CD4-positive, alpha-beta T cell (primary cell): Measurements from ENCODE around the gene TTC28. TPM values are rescaled to one million over a fixed set of nuclear protein-coding genes. Genes with fewer than 3 reads are reported as not detected.
"Not testable (repeated sequence)": the region's sequence is repeated elsewhere in the genome, so short reads cannot be mapped to it uniquely, and the experiment has no call there.

Experiments used
- ATAC-seq: fragments of 200-7000 bp; cut with Tn5 transposase; one replicate; pipeline ENCODE4 v1.10.0; 2022; ENCODE audit warnings: mild to moderate bottlenecking; ENCODE audit not compliant: poor library complexity
- CTCF ChIA-PET: fragments of 350-600 bp; sonication (Branson Sonifier 250); formaldehyde crosslinking; loops from one replicate; lab custom pipeline; 2021; ENCODE audit warnings: antibody characterized with exemption, inconsistent platforms; lab: Charles Lee
- POLR2A ChIA-PET: fragments of 350-600 bp; sonication (Branson Sonifier 250); formaldehyde crosslinking; loops from one replicate; lab custom pipeline; 2021; ENCODE audit warnings: antibody characterized with exemption, inconsistent platforms; lab: Charles Lee
- DNase-seq, 14 experiments: peaks; one replicate each; pipeline ENCODE4 v3.0.0-alpha.2; 2013 to 2020; ENCODE audit warnings: mixed read lengths in 2 of 14
- H3K27ac ChIP-seq, 2 donors: one replicate each; pipeline versions ENCODE4 v1.5.1 to v1.7.0; 2013; ENCODE audit warnings: low read length in 2 of 2, low read depth in 1 of 2, mild to moderate bottlenecking in 1 of 2
- H3K27me3 ChIP-seq, 2 experiments: 1 replicate in 1 of 2; 2 replicates in 1 of 2; pipeline versions ENCODE4 v1.6.1 to v1.7.0; 2013; ENCODE audit warnings: low read length in 2 of 2, control low read depth in 1 of 2, mild to moderate bottlenecking in 1 of 2, moderate library complexity in 1 of 2; ENCODE audit not compliant: insufficient read depth in 2 of 2, control insufficient read depth in 1 of 2
- H3K36me3 ChIP-seq: one replicate; pipeline ENCODE4 v1.6.1; 2013; ENCODE audit warnings: low read length, control low read depth; ENCODE audit not compliant: insufficient read depth
- H3K4me1 ChIP-seq: one replicate; pipeline ENCODE4 v1.6.1; 2013; ENCODE audit warnings: low read length, control low read depth; ENCODE audit not compliant: insufficient read depth
- H3K4me3 ChIP-seq: one replicate; pipeline ENCODE4 v1.5.1; 2013; ENCODE audit warnings: mild to moderate bottlenecking, low read length, moderate library complexity
- H3K9me3 ChIP-seq, 2 experiments: 1 replicate in 1 of 2; 2 replicates in 1 of 2; pipeline versions ENCODE4 v1.6.1 to v1.7.0; 2013; ENCODE audit warnings: low read length in 2 of 2, mild to moderate bottlenecking in 2 of 2, control low read depth in 1 of 2, moderate library complexity in 1 of 2; ENCODE audit not compliant: control insufficient read depth in 1 of 2, insufficient read depth in 1 of 2
- H3K27ac Mint-ChIP-seq: one replicate; pipeline ENCODE4 v1.8.0; 2020; ENCODE audit warnings: mixed read lengths
- H3K27me3 Mint-ChIP-seq: one replicate; pipeline ENCODE4 v1.8.0; 2021; ENCODE audit warnings: mixed read lengths
- H3K36me3 Mint-ChIP-seq: one replicate; pipeline ENCODE4 v1.8.0; 2021; ENCODE audit warnings: low read depth, mixed read lengths
- H3K4me1 Mint-ChIP-seq: one replicate; pipeline ENCODE4 v1.8.0; 2021; ENCODE audit warnings: low read depth, mixed read lengths
- H3K4me3 Mint-ChIP-seq: one replicate; pipeline ENCODE4 v1.8.0; 2020; ENCODE audit warnings: mild to moderate bottlenecking, mixed read lengths
- H3K9me3 Mint-ChIP-seq: one replicate; pipeline ENCODE4 v1.8.0; 2020; ENCODE audit warnings: mixed read lengths
- intact Hi-C, 2 experiments: fragments of 100-400 bp; cut with DNase I in 1 of 2; cut with micrococcal nuclease in 1 of 2; formaldehyde crosslinking; loops; one replicate each; pipeline versions ENCODE4 v1.15.1 to v1.9.0; 2023 to 2025; cut with DNase I, micrococcal nuclease
- total RNA-seq, 174 experiments: library from RNA in 2 of 174; stranded (reverse) in 2 of 174; gene quantifications; one replicate each; pipeline ENCODE4 v1.2.3 and lab custom pipeline; 2021 to 2026
- TF ChIP-seq, protein P1 (sequence below): fragments of 200-600 bp; IDR thresholded peaks from one replicate; pipeline ENCODE4 v1.8.0; 2022; ENCODE audit warnings: antibody characterized with exemption, mild to moderate bottlenecking

The TTC28 gene
- total RNA-seq, 2 experiments from 2014 or later: 4.6 to 5.7 TPM

DNA sequence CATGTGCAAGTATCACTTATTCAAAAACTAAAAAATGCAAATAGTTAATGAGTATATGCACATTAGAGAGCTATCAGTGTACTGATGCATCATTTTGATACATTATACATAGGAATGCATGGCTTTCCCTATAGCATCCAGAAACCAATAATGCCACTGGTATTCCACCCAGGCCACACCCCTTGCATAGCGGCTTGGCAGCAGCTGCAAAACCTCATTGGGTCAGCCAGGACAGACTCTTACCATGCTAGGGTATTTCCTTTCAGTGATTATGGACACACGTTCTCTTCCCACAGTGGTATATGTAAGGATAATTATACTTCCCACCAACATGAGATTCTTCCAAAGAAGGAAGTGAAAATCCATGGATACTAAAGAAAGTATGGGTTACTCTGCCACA lies 614.7 kb downstream of the TTC28 start:
- POLR2A ChIA-PET: no interaction called here
- Histone ChIP-seq H3K36me3 (no peaks in the 10 kb centered on the region), H3K9me3 (no peaks in the 10 kb centered on the region), H3K27me3 (no peaks in the 10 kb centered on the region), H3K4me1 (no peaks in the 10 kb centered on the region), H3K4me3 (no peak overlapping the region), H3K27ac (no peak overlapping the region)
- H3K27me3 Mint-ChIP-seq: peaks cover 10% of the 10 kb centered on the region
- CTCF ChIA-PET: no interaction called here
- TF ChIP-seq, protein P1, sequence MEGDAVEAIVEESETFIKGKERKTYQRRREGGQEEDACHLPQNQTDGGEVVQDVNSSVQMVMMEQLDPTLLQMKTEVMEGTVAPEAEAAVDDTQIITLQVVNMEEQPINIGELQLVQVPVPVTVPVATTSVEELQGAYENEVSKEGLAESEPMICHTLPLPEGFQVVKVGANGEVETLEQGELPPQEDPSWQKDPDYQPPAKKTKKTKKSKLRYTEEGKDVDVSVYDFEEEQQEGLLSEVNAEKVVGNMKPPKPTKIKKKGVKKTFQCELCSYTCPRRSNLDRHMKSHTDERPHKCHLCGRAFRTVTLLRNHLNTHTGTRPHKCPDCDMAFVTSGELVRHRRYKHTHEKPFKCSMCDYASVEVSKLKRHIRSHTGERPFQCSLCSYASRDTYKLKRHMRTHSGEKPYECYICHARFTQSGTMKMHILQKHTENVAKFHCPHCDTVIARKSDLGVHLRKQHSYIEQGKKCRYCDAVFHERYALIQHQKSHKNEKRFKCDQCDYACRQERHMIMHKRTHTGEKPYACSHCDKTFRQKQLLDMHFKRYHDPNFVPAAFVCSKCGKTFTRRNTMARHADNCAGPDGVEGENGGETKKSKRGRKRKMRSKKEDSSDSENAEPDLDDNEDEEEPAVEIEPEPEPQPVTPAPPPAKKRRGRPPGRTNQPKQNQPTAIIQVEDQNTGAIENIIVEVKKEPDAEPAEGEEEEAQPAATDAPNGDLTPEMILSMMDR: no peak
- H3K4me3 Mint-ChIP-seq: no peak overlapping the region
- H3K36me3 Mint-ChIP-seq: no peaks in the 10 kb centered on the region
- DNase-seq (no peak), ATAC-seq (no peak)
- no peak overlapping the region for H3K27ac Mint-ChIP-seq
- intact Hi-C loops: no loop called here
- no peaks in the 10 kb centered on the region for H3K9me3 Mint-ChIP-seq
- no peaks in the 10 kb centered on the region for H3K4me1 Mint-ChIP-seq

DNA sequence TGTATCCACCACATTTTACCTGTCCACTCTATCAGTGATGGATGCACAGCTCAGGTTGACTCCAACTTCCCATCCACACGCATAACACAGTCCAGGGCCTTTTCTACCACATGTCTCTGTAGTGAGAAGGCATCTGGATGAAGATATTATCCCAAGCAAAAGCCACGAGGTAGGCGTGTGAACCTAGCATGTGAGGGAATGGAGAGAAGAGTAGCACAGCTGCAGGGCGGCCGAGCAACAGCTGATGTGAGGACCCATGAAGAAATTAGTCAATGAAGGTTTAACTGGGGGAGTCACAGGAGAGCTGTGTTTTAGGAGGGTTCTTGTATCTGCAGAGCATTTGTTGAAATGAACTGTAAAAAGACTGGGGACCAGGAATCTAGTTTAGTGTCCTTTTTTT lies 616.0 kb downstream of the TTC28 start:
- no peak for DNase-seq
- Histone ChIP-seq H3K4me1 (no peaks in the 10 kb centered on the region), H3K36me3 (no peaks in the 10 kb centered on the region), H3K4me3 (no peak overlapping the region), H3K27me3 (no peaks in the 10 kb centered on the region), H3K27ac (no peak overlapping the region), H3K9me3 (no peaks in the 10 kb centered on the region)
- Mint-ChIP-seq H3K36me3 (no peaks in the 10 kb centered on the region), H3K4me1 (no peaks in the 10 kb centered on the region), H3K9me3 (no peaks in the 10 kb centered on the region), H3K27me3 (peaks cover 10% of the 10 kb centered on the region), H3K4me3 (no peak overlapping the region), H3K27ac (no peak overlapping the region)
- ChIA-PET CTCF (no interaction called here), POLR2A (no interaction called here)
- ATAC-seq: no peak
- intact Hi-C loops: no loop called here
- TF ChIP-seq, protein P1: no peak

DNA sequence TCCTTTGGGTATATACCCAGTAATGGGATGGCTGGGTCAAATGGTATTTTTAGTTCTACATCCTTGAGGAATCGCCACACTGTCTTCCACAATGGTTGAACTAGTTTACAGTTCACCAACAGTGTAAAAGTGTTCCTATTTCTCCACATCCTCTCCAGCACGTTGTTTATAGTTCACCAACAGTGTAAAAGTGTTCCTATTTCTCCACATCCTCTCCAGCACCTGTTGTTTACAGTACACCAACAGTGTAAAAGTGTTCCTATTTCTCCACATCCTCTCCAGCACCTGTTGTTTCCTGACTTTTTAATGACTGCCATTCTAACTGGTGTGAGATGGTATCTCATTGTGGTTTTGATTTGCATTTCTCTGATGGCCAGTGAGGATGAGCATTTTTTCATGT lies 619.0 kb downstream of the TTC28 start:
- CTCF ChIA-PET: not testable (repeated sequence)

DNA sequence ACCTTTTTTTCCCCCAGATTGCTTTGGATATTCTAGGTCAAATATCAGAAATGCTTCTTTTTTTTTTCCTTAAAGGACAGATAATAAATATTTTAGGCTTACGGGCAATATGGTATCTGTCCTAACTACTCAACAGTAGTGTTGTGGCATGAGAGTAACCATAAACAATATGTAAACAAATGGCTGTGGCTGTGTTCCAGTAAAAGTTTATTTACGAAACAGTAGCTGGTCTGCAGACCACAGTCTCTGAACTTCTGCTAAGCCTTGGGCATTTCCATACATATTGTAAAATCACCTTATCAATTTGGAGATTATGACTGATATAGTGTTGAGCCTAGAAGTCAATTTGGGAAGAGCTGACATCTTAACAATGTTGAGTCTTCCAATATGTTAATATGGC lies 621.6 kb downstream of the TTC28 start:
- H3K4me3 Mint-ChIP-seq: no peak overlapping the region
- intact Hi-C loops: no loop called here

More for the DNA sequence above, 619.0 kb downstream of the TTC28 start:
- H3K4me1 Mint-ChIP-seq, H3K4me1 ChIP-seq, intact Hi-C loops, H3K36me3 Mint-ChIP-seq, H3K4me3 ChIP-seq, H3K27me3 ChIP-seq, H3K27ac Mint-ChIP-seq, DNase-seq, H3K9me3 ChIP-seq, H3K36me3 ChIP-seq, POLR2A ChIA-PET, H3K9me3 Mint-ChIP-seq, ATAC-seq, H3K27ac ChIP-seq, H3K4me3 Mint-ChIP-seq: not testable (repeated sequence)
- peaks cover 10% of the 10 kb centered on the region for H3K27me3 Mint-ChIP-seq

More for the DNA sequence above, 621.6 kb downstream of the TTC28 start:
- POLR2A ChIA-PET: interaction anchor here (0.7 kb wide), 1 partner anchor 386 kb away, joined by 3 read pairs; no protein-coding TSS in a partner anchor
- ATAC-seq (no peak), DNase-seq (no peak)
- no peaks in the 10 kb centered on the region for H3K27me3 Mint-ChIP-seq
- H3K4me1 Mint-ChIP-seq: no peaks in the 10 kb centered on the region
- Histone ChIP-seq H3K9me3 (no peaks in the 10 kb centered on the region), H3K4me1 (no peaks in the 10 kb centered on the region), H3K27me3 (no peaks in the 10 kb centered on the region), H3K4me3 (no peak overlapping the region), H3K27ac (no peak overlapping the region), H3K36me3 (no peaks in the 10 kb centered on the region)
- no peaks in the 10 kb centered on the region for H3K9me3 Mint-ChIP-seq
- TF ChIP-seq, protein P1: no peak
- CTCF ChIA-PET: no interaction called here
- H3K27ac Mint-ChIP-seq: no peak overlapping the region
- H3K36me3 Mint-ChIP-seq: no peaks in the 10 kb centered on the region
